OCI-M2 (cell line): ENCODE data around the gene GNE.
A peak's percentile ranks its signal among the peaks of the same experiment; 100 is the strongest.
"Not testable (repeated sequence)": the region's sequence is repeated elsewhere in the genome, so short reads cannot be mapped to it uniquely, and the experiment has no call there.

ENCODE experiments used
- DNase-seq: peaks from one replicate; lab custom pipeline; 2025; ENCODE audit not compliant: unreplicated experiment; lab: John Stamatoyannopoulos, UW

The GNE gene

DNA sequence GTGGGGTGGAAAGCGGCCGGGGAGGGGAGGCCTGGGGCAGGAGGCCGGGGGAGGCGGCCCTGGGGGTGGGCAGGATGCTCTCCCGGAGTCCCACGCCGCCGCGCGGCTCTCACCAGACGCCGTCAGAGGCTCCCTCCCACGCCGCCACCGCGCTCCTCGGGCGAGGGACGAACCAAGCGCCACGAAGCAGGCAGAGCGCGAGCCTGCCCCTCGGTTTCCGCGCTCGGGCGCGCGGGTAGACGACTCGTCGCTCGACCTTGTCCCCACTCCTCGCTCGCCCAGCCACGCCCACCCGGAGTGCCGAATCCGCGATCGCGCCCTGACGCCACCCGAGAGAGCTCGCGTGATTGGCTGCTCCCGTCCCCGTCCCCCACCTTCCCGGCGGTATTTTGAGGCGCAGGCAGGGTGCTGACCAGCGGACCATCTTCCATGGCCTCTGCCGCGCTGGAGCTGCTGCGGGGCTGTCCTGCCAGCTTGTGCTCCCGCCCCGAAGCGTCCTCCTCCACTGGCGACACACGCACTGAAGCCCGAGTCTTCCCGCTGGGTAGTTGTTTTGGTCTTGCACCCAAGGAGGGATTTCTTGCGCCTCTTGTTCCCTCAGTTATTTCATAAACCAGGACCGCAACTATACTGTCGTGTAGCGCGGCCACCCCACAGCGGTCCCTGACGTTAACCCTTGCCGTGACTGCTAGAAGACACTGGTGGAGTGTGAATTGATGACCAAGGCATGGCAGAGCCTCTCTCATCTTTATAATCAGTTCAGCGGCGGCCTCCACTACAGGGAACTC is at the start of gene GNE:
TSS of gene GNE (minus strand) at position 241 of the 788 bp plus-strand sequence. CDS start 9,093 bp downstream, outside the sequence.
- DNase-seq, result peak; percentile 46

DNA sequence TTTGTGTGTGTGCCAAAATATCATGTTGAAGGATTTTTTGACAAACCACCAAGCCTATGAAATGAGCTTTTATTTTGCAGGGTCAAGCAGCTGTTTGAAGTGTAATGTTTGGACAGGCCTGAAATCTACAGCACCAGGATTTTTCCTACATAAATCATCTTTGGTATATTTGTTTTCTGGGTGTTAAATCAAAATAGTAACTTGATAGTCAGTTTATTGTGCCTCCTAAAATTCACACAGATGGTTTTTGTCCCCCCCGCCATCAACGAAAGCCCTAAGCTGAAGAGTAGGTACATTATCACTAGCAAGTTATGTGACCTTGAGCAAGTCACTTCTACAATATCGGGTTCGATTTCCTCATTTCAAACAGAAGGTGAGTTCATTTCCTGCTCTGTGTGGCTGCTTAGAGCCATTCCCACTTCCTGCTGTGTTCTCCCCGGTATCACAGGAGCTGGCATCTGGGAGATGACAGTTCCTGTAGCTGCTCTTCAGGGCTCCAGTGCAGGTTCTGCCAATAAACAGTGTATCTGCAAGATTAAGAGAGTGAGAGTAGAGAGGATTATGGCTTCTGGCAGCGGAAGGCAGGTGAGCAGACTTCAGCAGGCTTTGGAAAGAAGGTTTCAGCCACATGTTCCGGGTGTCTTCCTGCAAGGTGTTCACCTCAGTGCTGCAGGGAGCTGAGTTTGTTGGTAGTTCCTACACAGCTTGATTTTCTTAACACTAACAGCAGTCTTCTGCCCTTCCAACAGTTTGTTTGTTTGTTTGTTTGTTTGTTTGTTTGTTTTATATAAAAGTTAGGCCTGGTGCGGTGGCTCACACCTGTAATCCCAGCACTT is 48.4 kb upstream of the GNE start:
- no peak for DNase-seq

DNA sequence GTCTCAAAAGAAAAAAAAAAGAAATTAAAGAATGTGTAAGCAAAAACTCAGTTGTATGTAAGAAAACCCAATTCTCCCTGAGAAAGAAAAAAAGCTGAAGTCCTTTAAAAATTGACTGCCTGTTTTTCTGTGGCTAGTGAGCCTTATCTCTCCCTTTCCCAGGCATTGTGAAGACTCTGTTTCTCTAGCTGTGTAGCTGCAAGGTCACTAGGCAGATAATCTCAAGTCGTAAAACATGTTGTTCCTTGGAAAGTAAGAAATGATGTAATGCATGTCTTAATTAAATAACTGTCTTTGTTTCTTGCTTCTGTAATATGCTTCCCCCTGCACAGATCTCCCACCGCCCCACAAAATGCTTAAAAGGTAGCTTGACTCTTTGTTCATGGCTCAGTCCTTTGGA is 46.1 kb upstream of the GNE start:
- DNase-seq, result not testable (repeated sequence)

- no peak for DNase-seq
Observed at GRCh38 chr9:36301227-36301626, 43.0 kb upstream of the GNE start.

DNA sequence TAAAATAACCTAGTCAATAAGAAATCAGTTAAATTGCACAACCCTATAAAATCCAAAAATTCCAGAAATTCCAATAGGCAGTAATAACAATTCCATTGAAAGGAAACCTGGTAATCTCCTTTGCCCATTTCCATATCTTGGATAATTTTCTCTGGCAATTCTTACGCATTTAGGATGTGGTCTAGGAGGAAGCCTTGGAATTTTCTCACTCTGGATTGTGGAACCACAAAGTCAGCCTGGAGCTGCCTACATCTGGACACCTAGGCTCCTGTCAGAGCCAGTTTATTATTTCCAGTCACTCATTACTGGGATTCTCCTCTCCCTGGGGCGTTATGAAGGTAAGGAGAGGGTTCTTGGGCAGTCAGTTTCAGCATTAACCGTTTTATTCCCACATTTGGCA is 40.3 kb upstream of the GNE start:
- DNase-seq, result no peak

- no peak for DNase-seq
Observed at GRCh38 chr9:36297798-36298197, 39.5 kb upstream of the GNE start.

GRCh38 chr9:36294996-36295395 is 36.7 kb upstream of the GNE start:
- DNase-seq, result not testable (repeated sequence)

GRCh38 chr9:36293918-36294317 is 35.7 kb upstream of the GNE start:
- no peak for DNase-seq

GRCh38 chr9:36293171-36293570 is 34.9 kb upstream of the GNE start:
- no peak for DNase-seq

DNA sequence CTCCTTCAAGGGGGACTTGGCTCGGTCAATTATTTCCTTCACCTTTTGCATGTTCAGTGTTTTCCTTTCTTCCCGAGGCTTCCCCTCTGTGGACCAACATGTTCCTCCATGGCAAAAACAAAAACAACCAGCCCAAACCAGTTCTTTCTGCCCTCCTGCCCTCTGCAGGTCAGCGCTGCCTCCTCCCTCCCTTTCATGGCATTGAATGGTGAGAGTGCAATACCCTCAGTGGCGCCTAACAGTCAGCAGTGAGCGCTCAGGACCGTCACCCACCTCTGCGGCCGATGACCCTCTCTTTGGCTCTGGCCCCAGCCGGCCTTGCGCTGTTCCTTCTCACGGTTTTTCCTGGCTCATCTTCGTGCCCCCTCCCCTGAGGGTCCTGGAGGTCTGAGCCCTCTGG is 34.4 kb upstream of the GNE start:
- no peak for DNase-seq

DNA sequence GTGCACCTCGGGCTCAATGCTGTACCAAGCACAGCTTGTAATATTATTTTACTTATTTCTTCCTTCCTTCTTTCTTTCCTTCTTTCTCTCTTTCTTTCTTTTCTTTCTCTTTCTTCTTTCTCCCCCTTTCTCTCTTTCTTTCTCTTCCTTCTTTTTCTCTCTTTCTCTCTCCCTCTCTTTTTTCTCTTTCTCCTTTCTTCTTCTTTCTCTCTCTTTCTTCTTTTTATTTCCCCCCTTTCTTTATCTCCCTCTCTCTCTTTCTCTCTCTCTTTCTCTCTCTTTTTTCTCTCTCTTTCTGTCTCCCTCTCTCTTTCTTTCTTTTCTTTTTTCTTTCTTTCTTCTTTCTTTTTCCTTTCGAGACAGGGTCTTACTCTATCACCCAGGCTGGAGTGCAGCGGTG is 32.7 kb upstream of the GNE start:
- no peak for DNase-seq

GRCh38 chr9:36289836-36290435 is 31.7 kb upstream of the GNE start:
- DNase-seq, result no peak

DNA sequence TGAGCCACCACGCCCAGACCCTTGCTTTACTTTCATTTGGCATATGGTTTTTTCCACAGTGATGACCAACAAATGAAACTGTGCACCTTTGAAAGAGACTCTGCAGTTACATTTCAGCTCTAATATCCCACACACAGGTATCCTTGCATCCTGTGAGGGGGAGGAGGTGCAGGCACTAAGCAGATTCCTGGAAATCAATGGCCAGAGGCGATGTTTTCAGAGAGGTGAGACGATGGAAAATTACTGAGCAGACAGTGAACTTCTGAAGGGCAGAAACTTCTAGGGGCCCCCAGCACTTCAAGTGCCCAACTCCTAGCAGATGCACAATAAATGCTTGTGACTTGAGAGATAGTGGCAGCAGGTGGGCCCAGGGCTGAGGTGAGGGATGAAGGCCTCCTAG is 29.8 kb upstream of the GNE start:
- DNase-seq, result no peak

DNA sequence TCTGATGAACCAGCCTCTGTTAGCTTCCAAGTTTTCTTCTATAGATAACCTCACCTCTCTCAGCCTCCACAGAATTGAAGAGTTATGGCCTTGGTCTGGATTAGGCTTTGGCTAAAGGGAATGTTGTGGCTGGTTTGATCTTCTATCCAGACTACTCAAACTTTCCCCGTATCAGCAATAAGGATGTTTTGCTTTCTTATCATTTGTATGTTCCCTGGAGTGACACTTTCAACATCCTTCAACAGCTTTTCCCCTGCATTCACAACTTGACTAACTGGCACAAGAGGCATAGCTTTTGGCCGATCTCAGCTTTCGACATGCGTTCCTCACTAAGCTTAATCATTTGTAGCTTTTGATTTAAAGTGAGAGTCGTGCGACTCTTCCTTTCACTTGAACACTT is 28.1 kb upstream of the GNE start:
- DNase-seq, result no peak

- no peak for DNase-seq
Observed at GRCh38 chr9:36284226-36284625, 26.0 kb upstream of the GNE start.

DNA sequence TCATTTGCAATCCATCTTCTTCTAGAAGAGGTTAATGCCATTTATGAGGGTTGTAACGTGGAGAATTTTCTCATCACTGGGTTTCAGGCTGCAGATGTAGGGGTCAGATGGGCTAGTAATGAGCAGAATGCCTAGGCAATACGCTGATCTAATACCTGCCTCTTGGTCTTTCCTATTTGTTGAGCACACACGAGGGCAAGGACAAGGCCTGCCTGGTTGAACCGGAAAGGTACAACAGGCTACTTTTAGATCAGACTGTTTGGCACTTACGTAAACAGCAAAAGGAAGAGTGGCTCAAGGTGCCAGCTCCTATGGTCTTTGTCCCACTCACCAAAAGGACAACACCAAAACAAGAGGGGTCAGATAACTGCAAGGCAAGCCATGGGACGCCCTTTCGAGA is 24.0 kb upstream of the GNE start:
- DNase-seq, result no peak

DNA sequence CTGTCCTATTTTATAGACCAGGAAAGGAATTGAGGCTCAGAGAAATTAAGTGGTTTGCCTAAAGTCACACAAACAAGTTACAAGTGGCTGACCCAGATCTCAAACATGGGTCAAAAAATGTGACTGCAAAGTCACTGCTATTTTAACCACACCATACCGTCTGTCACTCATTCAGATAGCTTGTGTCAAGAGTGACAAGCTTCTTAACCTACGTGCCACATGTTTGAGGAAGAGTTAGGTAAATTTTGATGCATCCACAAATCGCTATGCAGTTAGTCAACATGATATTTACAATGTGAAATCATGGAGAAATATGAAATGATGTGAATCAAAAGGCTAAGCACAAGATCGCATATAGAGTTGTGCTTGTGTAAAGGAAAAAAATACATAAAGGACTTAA is 22.7 kb upstream of the GNE start:
- DNase-seq, result no peak

- DNase-seq, result no peak
Observed at GRCh38 chr9:36278243-36278642, 20.0 kb upstream of the GNE start.

GRCh38 chr9:36276781-36277181 is 18.5 kb upstream of the GNE start:
- DNase-seq, result no peak

DNA sequence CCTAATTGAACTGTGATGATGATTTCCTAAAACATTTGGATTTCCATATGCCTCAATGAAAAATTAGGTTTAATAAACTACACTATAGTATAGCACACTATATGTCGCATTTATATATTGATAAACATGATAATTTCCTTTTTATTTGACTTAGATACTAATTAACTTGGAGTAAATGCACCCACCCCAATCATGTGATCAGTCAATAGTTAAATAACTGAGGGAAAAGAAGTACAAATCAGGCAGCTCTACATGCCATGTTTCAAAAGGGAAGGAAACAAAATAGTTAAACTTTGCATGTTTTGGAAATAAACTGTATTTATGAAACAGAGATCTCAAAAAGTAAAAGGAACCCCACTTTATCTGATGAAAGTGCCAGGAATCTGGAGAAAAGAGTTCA is 18.0 kb upstream of the GNE start:
- no peak for DNase-seq

- no peak for DNase-seq
Observed at GRCh38 chr9:36275060-36275459, 16.8 kb upstream of the GNE start.

GRCh38 chr9:36273354-36273753 is 15.1 kb upstream of the GNE start:
- DNase-seq, result not testable (repeated sequence)
